NK-92 (cell line): ENCODE data around the gene SETMAR.
"Not testable (repeated sequence)": the region's sequence is repeated elsewhere in the genome, so short reads cannot be mapped to it uniquely, and the experiment has no call there.

Source experiments
- DNase-seq: peaks from one replicate; lab custom pipeline; 2025; ENCODE audit not compliant: unreplicated experiment; lab: John Stamatoyannopoulos, UW

SETMAR gene

DNA sequence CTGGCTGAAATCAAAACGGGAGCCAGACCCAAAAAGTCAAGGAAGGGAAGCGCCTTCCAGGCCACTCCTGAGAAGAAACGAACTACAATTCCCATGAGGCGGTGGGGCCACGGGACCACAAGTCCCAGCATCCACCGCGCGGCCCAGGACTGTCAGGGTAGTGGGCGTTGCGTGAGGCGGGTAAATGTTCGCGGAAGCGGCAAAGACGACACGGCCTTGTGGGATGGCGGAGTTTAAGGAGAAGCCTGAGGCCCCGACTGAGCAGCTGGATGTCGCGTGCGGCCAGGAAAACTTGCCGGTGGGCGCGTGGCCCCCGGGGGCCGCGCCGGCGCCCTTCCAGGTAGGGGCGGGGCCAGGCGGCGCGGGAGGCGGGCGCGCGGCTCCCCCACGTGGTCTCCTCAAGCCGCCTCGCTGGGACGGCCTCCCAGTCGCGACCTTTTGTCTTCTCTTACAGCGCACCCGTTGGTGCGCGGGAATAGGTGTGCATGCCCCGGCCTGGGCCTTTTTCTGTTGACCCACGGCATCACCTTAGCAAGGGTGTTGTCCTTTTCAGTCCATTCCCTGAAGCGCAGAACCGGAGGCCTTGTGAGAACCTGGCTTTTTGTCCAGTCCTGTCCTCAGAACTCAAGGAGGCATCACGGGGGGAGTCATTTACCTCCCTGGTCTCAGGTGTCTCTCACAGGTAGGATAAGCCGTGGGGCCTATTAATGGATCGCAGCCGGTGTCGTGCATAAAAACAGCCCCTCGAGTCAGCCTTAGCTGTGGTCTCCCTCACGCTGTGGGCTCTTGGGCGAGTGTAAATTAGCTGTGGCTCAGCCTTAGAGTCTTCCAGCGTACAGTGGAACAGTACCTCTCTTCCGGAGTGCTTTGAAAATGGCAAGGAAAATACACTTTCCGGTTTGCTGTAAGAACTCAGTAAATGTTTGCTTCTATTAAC is at the start of gene SETMAR:
TSS of gene SETMAR (plus strand) at position 183 of the 937 bp plus-strand sequence. CDS start at position 185, 2 bp downstream.
- no peak for DNase-seq

DNA sequence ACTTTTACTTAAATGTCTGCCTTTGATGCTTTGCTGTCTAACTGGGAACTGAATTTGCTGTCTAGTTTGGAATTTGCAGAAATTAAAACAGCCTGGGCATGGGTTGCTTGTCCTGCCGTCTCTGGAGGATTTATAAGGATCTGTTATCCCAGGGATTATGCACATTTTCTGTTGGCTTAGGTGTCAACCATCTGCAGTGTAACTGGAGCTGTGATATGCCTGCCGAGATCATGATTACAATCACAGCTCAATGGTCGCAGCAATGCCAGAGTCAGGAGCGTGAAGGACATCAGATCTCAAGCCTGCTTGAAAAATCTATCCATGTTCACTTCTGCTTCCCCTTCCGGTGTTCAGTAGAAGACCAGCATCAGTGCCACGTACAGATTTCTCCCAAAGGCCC is 41.8 kb upstream of the SETMAR start:
- no peak for DNase-seq

DNA sequence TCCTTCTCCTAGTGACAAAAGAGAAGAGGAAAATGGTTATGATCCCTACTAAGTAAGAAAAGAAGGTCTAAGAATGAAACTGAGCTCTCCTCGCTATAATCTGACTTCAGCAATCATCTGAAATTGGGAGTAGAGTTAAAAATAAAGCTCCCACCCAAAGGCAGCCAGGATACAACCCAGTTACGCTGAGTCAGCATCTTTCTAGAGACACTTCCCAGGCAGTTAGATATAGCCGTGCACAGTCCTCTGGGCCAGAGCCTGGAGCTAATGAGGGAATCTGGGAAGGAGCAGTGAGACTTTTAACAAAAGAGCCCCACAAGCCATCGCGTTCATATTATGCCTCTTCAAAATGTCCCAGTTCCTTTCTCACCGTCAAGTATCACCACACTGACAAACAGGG is 39.1 kb upstream of the SETMAR start:
- DNase-seq: no peak

DNA sequence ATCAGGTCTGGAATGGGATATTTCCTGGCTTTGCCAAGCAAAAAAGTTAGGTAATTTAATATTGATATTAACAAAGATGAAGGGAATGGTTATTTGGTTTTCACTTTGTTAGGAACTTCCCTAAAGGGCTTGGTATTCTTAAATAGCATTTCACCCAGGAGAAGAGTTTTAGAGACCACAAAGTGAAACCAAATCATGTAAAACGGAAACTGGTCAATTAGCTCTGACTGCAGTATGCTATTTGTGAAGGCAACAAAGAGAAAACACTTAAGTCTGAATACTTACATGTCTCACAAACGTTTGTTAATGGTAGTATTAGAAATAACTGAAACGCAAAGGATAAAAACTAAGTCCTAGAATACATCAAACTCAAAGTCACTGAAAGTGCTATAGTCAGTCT is 32.4 kb upstream of the SETMAR start:
- DNase-seq: no peak

DNA sequence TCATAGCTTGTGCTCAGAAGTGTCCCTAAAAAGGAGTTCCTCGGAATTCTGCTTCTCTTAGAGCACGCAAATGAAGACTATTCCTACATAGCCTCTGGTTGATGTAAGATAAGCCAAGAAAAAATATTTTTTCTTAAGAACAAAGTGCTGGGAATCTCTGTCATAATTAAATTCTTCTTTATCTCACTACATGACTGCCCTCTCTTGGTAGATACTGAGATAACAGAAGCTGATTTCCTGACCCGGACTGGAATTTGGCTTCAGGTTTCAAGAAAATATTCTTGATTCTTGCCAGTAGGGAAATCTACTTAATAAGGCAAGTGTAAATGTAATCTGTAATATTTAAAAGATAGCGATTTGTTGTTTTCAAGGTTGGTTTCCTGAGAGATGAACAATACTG is 31.3 kb upstream of the SETMAR start:
- DNase-seq: no peak

DNA sequence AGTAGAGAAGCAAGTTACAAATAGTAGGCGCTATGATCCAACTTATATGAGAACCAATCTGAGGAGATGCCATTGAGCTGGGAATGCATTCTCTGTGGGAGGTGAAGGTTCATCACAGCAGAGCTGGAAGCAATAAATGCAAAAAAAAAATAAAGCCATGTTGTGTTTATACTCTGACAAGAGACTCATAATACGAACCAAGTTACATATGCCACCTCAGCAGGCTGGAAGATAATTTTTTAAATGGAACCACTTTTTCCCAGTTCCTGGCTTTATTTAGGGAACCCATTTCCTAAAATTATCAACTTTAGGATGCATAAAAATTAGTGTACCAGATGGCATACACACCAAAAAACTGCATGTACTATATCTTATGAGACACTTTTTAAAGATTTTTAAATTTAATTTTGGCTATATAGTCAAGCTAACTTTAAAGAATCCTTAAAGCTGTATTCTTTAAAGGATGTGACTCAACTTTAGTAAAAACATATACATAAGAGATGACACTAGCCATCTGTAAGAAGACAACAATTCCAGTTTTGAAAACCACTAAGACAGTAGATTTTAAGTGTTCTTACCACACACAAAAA is 23.6 kb upstream of the SETMAR start:
- no peak for DNase-seq

DNA sequence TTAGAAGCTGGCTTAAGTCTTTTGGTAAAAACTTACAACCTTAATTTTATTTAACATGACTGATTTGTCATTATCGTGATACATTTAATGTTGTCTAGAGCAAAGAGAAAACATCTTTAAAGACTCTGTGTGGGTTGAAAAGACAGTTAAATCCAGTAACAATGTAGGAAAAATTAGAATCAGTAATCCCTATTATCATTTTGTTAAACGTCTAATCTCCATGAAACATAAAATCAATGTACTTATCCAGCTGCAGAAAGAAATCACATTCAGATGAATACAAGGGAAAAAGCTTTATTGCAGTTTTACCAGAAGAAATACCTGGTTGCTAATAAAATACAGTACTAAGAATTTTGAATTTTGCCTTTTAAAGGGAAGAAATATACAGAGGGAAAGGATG is 21.2 kb upstream of the SETMAR start:
- DNase-seq: no peak

DNA sequence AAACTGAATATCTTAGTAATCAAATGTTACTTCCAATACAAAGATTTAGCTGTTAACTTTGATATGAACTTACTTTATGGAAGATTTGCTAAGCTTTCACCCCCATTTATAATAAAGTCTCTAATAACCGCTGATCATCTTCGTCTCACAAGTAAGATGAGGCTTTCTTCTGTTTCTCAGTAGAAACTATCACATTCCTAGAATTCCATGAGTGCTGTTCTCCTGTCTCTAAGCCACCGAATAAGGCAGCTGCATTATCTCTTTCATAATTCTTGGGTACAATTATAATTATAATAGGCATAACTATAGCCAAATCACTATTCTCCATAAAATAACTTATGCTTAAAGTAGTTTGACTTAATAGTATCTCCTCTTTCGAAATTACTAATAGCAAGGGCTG is 18.3 kb upstream of the SETMAR start:
- DNase-seq: no peak

DNA sequence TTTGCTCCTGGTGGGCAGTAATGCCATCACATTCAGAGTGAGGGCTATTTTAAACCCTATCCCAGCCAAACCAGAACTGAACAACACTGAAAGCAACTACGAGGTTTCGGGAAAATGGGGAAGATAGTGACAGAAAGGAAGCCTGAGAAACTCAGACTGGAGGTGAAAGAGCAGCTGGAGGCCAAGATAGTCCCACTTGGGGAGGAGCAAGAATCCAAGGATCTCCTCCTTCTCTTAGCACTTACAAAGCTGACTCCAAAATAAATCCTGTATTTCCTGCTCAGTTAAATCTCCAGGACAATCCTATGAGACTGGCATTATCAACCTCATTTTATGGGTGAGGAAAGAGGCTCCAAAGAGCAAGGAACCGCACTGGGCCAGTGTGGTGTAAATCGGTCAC is 14.1 kb upstream of the SETMAR start:
- DNase-seq: no peak

DNA sequence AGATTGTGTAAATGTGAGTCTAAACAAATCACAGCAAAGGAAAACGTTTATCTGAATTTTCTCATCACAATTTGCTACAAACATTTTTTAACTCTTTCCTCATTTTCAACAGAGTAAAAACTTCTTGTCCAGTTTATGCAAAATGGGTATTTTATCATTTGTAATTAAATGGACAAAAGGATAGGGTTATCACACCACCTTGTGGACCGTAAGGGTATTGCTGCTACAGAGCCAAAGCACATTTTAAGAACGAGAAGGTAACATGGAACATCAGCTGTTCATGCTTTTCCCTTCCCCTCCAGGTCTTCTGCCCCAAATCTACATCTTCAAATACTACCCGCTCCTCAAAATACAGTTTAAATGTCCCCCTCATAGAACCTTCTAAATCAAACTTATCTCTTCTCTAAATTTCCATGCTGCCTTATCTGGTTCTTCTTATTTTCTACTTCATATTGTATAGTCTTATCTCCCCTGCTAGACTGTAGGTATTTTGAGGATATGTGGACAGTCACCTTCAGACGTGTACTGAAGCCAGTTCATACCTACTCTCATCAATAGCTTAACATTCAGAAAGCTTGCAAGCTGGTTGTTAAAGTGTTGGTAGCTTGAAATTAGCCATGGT is 12.8 kb upstream of the SETMAR start:
- no peak for DNase-seq

DNA sequence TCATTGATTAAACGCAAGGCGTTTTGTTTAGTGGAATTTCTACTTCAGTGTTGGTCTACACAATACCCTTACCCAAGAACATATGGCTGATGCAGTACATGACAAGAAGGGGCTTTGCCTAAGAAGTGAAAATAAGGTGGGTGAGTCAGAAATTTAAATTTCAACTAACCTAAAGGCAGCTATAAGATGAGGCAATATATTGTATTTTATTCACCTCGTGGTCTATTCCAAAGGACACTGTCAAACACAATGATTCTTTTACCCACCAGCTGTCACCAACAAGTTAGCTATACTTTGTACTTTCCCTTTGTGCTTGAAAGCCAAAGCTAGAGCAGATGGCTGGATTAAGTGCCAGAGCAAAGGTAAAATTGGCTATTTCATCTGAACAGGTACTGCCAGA is 10.9 kb upstream of the SETMAR start:
- DNase-seq: no peak

DNA sequence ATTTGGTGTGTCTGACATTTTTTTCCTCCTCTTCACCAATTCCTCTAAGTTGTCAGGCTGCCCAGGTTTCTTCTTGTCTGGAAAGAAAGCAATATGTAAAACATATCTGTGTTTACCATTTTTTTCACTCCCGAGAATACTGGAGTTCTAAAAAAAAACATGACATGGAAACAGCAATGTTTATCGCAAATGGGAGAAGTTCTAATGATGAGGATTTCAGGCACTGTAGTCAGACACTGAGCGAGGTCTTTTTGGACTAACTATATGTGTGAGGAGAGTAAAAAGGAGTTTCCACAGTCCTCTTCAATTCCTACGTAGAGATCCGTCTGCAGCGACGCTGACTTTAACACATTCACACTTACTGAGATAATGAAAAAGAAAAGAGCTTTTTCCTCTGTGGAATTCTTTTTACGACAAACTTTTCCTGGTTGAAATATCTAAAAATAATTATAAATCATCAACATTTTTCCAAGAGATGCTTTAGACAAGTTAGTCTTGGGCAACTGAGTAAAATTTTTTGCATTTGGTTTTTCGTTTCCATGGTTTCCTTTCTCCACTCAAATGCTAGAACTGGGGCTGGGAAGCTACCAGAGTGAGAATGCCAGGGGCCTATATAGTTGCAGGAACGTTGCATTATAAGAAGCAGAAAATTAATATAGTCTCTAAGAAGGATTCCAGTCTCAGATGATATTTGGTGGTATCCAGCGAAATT is 8.4 kb upstream of the SETMAR start:
- no peak for DNase-seq

DNA sequence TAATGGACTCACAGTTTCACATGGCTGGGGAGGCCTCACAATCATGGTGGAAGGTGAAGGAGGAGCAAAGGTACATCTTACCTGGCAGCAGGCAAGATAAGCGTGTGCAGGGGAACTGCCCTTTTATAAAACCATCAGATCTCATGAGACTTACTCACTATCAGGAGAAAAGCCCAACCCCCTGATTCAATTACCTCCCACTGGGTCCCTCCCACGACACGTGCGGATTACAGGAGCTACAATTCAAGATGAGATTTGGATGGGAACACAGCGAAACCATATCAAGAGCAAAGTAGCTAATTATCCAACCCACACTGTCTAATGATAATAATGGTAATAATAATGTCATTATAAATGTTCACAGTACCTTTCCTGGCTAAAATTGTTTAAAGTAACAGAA is 6.7 kb upstream of the SETMAR start:
- DNase-seq: not testable (repeated sequence)

DNA sequence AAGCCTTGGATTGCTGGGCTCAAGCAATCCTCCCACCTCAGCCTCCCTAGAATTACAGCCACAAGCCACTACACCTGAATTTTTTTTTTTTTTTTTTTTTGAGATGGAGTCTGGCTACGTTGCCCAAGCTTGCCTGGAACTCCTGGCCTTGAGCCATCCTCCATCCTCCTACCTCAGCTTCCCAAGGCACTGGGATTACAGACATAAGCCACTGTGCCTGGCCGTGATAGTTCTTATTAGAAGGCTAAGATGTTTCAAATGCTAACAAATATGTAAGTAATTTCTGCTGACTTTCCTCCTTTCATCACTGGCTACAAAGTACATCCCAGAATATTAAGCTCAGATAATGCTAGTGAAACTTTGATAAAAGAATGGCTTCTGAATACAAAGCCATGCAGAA is 5.7 kb upstream of the SETMAR start:
- DNase-seq: no peak

DNA sequence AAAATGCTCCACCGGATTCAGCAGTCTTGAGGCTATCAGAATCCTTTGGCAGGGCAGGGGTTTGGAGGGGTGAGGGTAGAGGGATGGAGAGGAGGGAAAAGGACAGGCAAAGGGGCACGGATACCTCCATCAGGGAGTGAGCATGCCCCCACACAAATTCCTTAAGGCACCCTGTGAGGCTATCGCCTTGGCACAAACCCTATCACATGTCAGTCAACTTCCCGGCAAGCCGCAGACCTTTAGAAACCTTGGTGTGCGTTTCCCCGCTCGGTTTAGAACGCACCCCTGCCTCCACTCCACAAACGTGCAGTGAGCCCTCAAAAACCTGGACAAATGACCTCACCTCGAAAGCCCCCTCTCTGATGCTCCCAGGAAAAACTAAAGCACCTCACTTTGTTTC is 422 bp upstream of the SETMAR start:
- no peak for DNase-seq

DNA sequence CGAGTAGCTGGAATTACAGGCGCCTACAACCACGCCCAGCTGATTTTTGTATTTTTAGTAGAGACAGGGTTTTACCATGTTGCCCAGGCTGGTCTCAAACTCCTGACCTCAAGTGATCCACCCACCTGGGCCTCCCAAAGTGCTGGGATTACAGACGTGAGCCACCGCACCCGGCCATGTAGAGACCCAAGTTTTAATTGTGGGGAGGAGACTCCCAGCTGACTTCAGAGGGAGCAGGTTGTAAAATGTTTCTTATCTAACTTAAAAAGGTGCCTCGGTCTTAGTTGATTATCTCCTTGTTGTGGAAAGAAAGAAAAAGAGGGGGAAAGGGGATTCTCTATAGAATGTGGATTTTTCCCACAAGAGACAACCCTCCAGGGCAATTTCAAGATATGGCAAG is 2.0 kb downstream of the SETMAR start:
- DNase-seq: not testable (repeated sequence)

DNA sequence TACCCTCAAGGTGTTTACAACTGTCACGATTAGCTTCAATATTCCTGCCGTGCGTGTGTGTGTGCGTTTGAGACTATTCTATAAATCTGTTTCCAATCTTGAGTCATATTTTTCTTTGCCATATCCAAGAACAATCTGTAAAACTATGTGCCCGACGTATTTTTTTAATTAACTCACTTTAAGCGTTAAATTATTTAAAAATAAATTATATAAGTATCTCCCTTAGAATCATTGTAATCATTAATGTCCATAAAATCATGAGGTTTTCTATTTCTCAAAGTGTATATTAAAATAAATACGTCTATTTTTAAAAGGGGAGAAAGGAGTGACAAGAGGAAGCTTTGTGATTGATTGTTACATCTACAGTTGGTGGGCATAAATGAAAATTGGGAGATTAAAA is 2.9 kb downstream of the SETMAR start:
- no peak for DNase-seq

DNA sequence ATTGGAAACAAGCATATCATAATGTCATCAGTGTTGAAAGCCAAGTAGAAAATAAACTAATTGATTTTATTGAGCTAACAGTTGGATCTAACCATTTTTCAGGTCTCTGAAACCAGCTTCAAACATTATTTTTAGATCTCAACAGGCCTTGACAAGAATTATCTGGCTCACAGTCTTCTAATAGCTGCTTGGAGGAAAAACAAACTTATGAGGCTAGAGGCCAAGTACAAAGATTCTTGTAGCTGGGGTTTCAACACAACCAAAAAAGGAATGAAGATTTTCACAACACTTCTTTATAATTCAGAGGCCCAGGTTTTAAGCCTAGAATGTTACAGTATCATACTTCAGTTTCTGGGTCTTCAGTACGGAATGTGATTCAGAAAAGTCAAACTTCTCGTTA is 3.7 kb downstream of the SETMAR start:
- no peak for DNase-seq

DNA sequence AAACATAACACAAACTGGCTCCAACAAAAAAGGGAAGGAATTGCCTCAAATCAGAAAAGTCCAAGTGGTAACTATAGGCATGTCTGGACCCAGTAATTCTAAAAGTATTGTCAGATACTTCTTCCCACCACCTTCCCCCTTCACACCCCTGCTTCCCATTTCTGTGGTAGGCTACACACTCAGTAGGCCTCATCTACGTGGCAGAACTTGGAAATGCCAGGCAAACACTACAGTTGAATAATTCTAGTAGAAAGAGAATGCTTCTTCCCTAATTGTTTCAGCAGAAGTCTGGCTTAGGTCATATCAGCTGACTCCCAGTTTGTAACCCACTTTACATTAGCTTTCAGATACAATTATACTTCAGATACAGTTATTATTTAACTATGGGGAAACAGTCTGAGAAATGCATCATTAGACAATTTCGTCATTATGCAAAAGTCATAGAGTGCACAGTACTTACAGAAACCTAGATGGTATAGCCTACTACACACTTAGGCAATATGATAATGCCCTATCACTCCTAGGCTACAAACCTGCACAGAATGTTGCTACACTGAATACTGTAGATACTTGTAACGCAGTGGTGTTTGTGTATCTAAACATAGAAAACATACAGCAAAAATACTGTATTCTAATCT is 6.4 kb downstream of the SETMAR start:
- no peak for DNase-seq

DNA sequence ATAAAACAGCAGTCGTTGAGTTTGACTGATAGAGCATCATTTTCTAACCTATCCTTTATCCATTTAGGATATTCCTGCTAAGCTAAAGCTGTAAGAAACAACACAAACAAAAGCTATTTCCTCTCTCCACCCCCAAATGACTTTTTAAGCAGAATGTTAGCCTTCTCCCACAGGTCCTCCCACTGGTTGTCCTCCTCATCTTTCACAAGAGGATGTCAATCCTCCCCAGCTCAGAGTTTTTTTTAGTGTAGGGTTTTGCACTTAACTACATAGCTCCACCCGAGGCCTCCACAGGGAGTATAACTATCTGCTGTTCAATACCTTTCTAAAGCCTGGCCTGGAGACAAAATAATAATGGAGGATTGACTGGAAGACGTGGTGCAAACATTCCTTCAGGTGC is 7.8 kb downstream of the SETMAR start:
- no peak for DNase-seq

DNA sequence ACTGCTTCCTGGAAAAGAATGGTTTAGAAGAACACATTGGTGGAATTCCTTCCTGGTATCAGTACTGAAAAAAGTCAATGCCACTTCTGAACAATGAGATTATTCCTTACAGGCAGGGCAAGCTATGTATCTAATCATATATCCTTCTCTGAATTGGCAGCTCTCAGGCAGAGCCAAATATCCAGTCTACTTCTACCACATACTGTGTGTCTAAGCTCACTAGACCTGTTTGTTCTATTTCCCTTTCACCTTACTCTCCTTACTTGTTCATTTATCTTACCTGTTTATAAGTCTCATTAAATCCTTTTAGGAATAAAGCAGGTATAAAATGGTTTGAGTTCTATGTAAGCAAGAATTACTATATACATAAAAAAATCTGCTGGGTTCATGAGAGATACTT is 8.3 kb downstream of the SETMAR start:
- DNase-seq: no peak
